ENCODE data around the gene COL11A1.

COL11A1 gene

GRCh38 chr1:103024051-103024450 is 84.3 kb downstream of the COL11A1 start:
- Histone ChIP-seq H3K9me3 (ENCODE audit: insufficient read depth, low read length, severe bottlenecking) (no peaks in the 10 kb centered on the region), H3K27me3 (ENCODE audit: insufficient read depth, low read length, poor library complexity) (no peaks in the 10 kb centered on the region), H3K27ac (ENCODE audit: low read length) (no peak overlapping the region), H2AFZ (ENCODE audit: low read depth, low read length) (no peak overlapping the region), H3K4me1 (ENCODE audit: insufficient read depth, low read length) (no peaks in the 10 kb centered on the region), H3K9ac (ENCODE audit: low read depth, low read length) (no peak overlapping the region), H3K4me2 (ENCODE audit: insufficient read depth, low read length) (no peak overlapping the region), H3K36me3 (ENCODE audit: insufficient read depth, low read length) (no peaks in the 10 kb centered on the region), H3K79me2 (ENCODE audit: insufficient read depth, low read length) (no peaks in the 10 kb centered on the region), H3K4me3 (ENCODE audit: low read depth in 1 of 2, low read length in 2 of 2) (no peak overlapping the region), H4K20me1 (ENCODE audit: insufficient read depth, low read length) (no peaks in the 10 kb centered on the region)
- no peak for DNase-seq
- TF ChIP-seq, protein P1, sequence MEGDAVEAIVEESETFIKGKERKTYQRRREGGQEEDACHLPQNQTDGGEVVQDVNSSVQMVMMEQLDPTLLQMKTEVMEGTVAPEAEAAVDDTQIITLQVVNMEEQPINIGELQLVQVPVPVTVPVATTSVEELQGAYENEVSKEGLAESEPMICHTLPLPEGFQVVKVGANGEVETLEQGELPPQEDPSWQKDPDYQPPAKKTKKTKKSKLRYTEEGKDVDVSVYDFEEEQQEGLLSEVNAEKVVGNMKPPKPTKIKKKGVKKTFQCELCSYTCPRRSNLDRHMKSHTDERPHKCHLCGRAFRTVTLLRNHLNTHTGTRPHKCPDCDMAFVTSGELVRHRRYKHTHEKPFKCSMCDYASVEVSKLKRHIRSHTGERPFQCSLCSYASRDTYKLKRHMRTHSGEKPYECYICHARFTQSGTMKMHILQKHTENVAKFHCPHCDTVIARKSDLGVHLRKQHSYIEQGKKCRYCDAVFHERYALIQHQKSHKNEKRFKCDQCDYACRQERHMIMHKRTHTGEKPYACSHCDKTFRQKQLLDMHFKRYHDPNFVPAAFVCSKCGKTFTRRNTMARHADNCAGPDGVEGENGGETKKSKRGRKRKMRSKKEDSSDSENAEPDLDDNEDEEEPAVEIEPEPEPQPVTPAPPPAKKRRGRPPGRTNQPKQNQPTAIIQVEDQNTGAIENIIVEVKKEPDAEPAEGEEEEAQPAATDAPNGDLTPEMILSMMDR (IDR thresholded peaks at IDR 0.05; ENCODE audit: borderline replicate concordance, extremely low read depth, low read length, poor library complexity, severe bottlenecking) = no peak
- no peak for TF ChIP-seq EZH2 (IDR thresholded peaks at IDR 0.05; ENCODE audit: borderline replicate concordance, low read depth, low read length, severe bottlenecking)
- no peak for ATAC-seq (ENCODE audit: insufficient read depth, low read depth)

GRCh38 chr1:103002005-103002404 is 106.3 kb downstream of the COL11A1 start:
- Histone ChIP-seq H3K4me3 (ENCODE audit: low read depth in 1 of 2, low read length in 2 of 2) (no peak overlapping the region), H3K9ac (ENCODE audit: low read depth, low read length) (no peak overlapping the region), H3K79me2 (ENCODE audit: insufficient read depth, low read length) (no peaks in the 10 kb centered on the region), H4K20me1 (ENCODE audit: insufficient read depth, low read length) (no peaks in the 10 kb centered on the region), H3K4me2 (ENCODE audit: insufficient read depth, low read length) (no peak overlapping the region), H3K27me3 (ENCODE audit: insufficient read depth, low read length, poor library complexity) (no peaks in the 10 kb centered on the region), H3K4me1 (ENCODE audit: insufficient read depth, low read length) (no peaks in the 10 kb centered on the region), H2AFZ (ENCODE audit: low read depth, low read length) (no peak overlapping the region), H3K9me3 (ENCODE audit: insufficient read depth, low read length, severe bottlenecking) (no peaks in the 10 kb centered on the region), H3K36me3 (ENCODE audit: insufficient read depth, low read length) (no peaks in the 10 kb centered on the region), H3K27ac (ENCODE audit: low read length) (no peak overlapping the region)
- ATAC-seq (ENCODE audit: insufficient read depth, low read depth) (no peak), DNase-seq (no peak)
- no peak for TF ChIP-seq EZH2 (IDR thresholded peaks at IDR 0.05; ENCODE audit: borderline replicate concordance, low read depth, low read length, severe bottlenecking)
- TF ChIP-seq, protein P1 (IDR thresholded peaks at IDR 0.05; ENCODE audit: borderline replicate concordance, extremely low read depth, low read length, poor library complexity, severe bottlenecking) = no peak

DNA sequence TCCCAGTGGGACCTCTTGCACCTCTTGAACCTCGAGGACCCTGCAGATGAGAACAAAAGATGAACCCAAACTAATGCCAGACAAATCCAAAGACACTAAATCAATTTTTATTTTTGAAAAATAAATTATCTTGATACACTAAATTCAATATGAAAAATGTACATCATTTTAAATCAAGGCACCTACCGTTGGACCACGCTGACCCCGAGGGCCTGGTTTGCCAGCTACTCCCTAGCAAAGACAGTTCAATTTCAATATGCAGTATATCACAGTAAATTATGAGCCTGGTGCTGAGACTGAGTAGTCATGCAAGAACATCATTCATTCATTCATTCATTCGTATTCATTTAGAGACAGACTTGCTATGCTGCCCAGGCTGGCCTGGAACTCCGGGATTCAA is 129.4 kb downstream of the COL11A1 start:
- H3K36me3 ChIP-seq (ENCODE audit: insufficient read depth, low read length) = no peaks in the 10 kb centered on the region
- TF ChIP-seq, protein P1 (IDR thresholded peaks at IDR 0.05; ENCODE audit: borderline replicate concordance, extremely low read depth, low read length, poor library complexity, severe bottlenecking) = no peak
- TF ChIP-seq EZH2 (IDR thresholded peaks at IDR 0.05; ENCODE audit: borderline replicate concordance, low read depth, low read length, severe bottlenecking) = no peak

DNA sequence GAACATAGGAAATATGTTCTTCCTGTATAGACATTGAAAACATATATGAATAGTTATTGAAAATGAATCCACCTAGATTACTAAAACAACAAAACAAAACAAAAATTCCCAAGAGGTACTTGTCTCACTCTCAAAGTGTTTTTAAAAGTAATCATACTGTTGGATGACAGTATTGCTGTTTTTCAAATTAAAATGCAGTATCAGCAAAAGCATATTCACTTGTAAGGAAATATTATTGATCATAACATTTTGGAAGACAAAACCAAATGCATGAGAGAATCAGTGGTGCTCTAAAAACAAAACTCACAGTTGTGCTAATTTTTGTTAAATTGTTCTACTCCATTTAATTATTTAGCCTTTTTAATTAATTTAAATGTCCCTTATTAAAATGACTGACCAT is 131.0 kb downstream of the COL11A1 start:
- Histone ChIP-seq H2AFZ (ENCODE audit: low read depth, low read length) (no peak overlapping the region), H3K9me3 (ENCODE audit: insufficient read depth, low read length, severe bottlenecking) (no peaks in the 10 kb centered on the region), H3K27ac (ENCODE audit: low read length) (no peak overlapping the region), H4K20me1 (ENCODE audit: insufficient read depth, low read length) (no peaks in the 10 kb centered on the region), H3K4me1 (ENCODE audit: insufficient read depth, low read length) (no peaks in the 10 kb centered on the region), H3K36me3 (ENCODE audit: insufficient read depth, low read length) (no peaks in the 10 kb centered on the region), H3K4me3 (ENCODE audit: low read depth in 1 of 2, low read length in 2 of 2) (no peak overlapping the region), H3K9ac (ENCODE audit: low read depth, low read length) (no peak overlapping the region), H3K79me2 (ENCODE audit: insufficient read depth, low read length) (no peaks in the 10 kb centered on the region), H3K4me2 (ENCODE audit: insufficient read depth, low read length) (no peak overlapping the region), H3K27me3 (ENCODE audit: insufficient read depth, low read length, poor library complexity) (no peaks in the 10 kb centered on the region)
- ATAC-seq (ENCODE audit: insufficient read depth, low read depth) (no peak), DNase-seq (no peak)
- TF ChIP-seq, protein P1 (IDR thresholded peaks at IDR 0.05; ENCODE audit: borderline replicate concordance, extremely low read depth, low read length, poor library complexity, severe bottlenecking) = no peak
- TF ChIP-seq EZH2 (IDR thresholded peaks at IDR 0.05; ENCODE audit: borderline replicate concordance, low read depth, low read length, severe bottlenecking) = no peak

More for the DNA sequence above, 129.4 kb downstream of the COL11A1 start:
- H3K4me1 ChIP-seq (ENCODE audit: insufficient read depth, low read length) = no peaks in the 10 kb centered on the region
- no peak for DNase-seq
- no peak overlapping the region for H3K4me3 ChIP-seq (ENCODE audit: low read depth in 1 of 2, low read length in 2 of 2)
- H3K9me3 ChIP-seq (ENCODE audit: insufficient read depth, low read length, severe bottlenecking) = no peaks in the 10 kb centered on the region
- no peaks in the 10 kb centered on the region for H4K20me1 ChIP-seq (ENCODE audit: insufficient read depth, low read length)
- no peak overlapping the region for H2AFZ ChIP-seq (ENCODE audit: low read depth, low read length)
- no peaks in the 10 kb centered on the region for H3K79me2 ChIP-seq (ENCODE audit: insufficient read depth, low read length)
- H3K27me3 ChIP-seq (ENCODE audit: insufficient read depth, low read length, poor library complexity) = no peaks in the 10 kb centered on the region
- H3K4me2 ChIP-seq (ENCODE audit: insufficient read depth, low read length) = no peak overlapping the region
- no peak for ATAC-seq (ENCODE audit: insufficient read depth, low read depth)
- no peak overlapping the region for H3K9ac ChIP-seq (ENCODE audit: low read depth, low read length)
- no peak overlapping the region for H3K27ac ChIP-seq (ENCODE audit: low read length)

Measured in DND-41 (cell line).